ENCODE measurements around the gene ASXL2. TPM values are rescaled to one million over a fixed set of nuclear protein-coding genes. Genes with fewer than 3 reads are reported as not detected.

ASXL2 gene
- total and polyA plus RNA-seq, 2 of the 13 experiments (the other 11 are each of a cell fraction or from before 2014, with no cell fraction given), result 12.1 to 19.2 TPM

DNA sequence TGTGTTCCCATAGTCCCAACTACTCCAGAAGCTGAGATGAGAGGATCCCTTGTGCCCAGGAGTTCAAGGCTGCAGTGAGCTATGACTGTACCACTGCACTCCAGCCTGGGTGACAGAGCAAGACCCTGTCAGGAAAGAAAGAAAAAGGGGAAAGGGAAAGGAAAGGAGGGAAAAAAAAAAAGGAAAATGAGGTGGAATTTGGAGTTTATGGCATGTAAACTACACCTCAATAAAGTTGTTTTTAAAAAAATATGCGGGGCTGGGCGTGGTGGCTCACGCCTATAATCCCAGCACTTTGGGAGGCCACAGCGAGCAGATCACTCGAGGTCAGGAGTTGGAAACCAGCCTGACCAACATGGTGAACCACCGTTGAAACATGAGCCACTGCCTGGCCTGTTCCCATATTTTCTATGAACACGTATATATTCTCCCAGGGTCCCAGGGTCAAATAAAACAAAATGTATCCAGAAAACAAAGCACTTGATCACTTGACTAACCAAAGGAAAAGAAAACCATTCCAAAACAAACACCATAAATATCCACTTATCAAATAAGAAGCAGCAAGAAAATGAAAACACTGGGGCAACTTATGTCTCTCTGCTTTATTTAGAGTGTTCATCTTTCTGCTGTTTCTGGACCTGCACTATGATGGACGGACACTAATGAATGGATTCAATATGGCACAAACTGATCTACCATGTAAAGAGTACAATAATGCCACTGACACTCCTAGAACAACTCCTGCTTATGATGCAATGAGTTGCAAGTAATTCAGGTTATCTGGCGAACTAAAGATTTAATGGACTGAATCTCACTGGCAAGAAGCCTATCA is 56.8 kb downstream of the ASXL2 start:
- CTCF ChIA-PET (ENCODE audit: low intra/inter-chr PET ratio, low total read pairs), result no interaction called here
- Histone ChIP-seq H3K27ac (ENCODE audit: extremely low read length, insufficient read depth, low read length) (no peak overlapping the region), H2AFZ (ENCODE audit: low read length) (no peak overlapping the region), H3K9me3 (ENCODE audit: low read length) (no peaks in the 10 kb centered on the region), H3K79me2 (ENCODE audit: insufficient read depth, low read length) (peaks cover 22% of the 10 kb centered on the region), H4K20me1 (ENCODE audit: insufficient read depth, low read length) (0 out of 2 replicates have a peak, but pooled peaks cover 3% of the 10 kb centered on the region), H3K4me2 (ENCODE audit: low read depth, low read length) (no peak overlapping the region), H3K4me3 (replicated peaks in 1 of 3; ENCODE audit: insufficient read depth in 1 of 3, low read depth in 2 of 3, low read length in 3 of 3) (no peak overlapping the region), H3K9ac (ENCODE audit: insufficient read depth, low read depth, low read length) (no peak overlapping the region), H3K36me3 (replicated peaks in 1 of 2; ENCODE audit: control insufficient read depth in 1 of 2, insufficient read depth in 2 of 2, low read length in 2 of 2) (peaks cover 0 to 18% of the 10 kb centered on the region in 2 experiments; a peak in 2 of 5 replicates), H3K27me3 (ENCODE audit: control insufficient read depth in 1 of 2, insufficient read depth in 2 of 2, low read length in 2 of 2) (no peaks in the 10 kb centered on the region), H3K4me1 (ENCODE audit: insufficient read depth, low read length) (no peaks in the 10 kb centered on the region)
- WGBS (ENCODE audit: low lambda C conversion rate), result 98% methylated on average over 9 of the region's 9 CpGs
- TF ChIP-seq POGK (CRISPR knock-in tag; conservative IDR thresholded peaks at IDR 0.05) (no peak), PATZ1 (CRISPR knock-in tag; IDR thresholded peaks at IDR 0.05) (no peak), CEBPB (IDR thresholded peaks at IDR 0.05; ENCODE audit: borderline replicate concordance, low read depth, low read length) (peak; percentile 42; the same call in 1 of the 2 replicates)
- TF ChIP-seq, protein P1, sequence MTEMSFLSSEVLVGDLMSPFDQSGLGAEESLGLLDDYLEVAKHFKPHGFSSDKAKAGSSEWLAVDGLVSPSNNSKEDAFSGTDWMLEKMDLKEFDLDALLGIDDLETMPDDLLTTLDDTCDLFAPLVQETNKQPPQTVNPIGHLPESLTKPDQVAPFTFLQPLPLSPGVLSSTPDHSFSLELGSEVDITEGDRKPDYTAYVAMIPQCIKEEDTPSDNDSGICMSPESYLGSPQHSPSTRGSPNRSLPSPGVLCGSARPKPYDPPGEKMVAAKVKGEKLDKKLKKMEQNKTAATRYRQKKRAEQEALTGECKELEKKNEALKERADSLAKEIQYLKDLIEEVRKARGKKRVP (CRISPR knock-in tag; IDR thresholded peaks at IDR 0.05), result 0 out of 4 replicates have a peak, but pooled peaks of 1 of the 2 experiments have one; percentile 43
- TF ChIP-seq, protein P2, sequence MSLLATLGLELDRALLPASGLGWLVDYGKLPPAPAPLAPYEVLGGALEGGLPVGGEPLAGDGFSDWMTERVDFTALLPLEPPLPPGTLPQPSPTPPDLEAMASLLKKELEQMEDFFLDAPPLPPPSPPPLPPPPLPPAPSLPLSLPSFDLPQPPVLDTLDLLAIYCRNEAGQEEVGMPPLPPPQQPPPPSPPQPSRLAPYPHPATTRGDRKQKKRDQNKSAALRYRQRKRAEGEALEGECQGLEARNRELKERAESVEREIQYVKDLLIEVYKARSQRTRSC (CRISPR knock-in tag; IDR thresholded peaks at IDR 0.05; ENCODE audit: low read depth), result no peak
- BruUV-seq (replicated peaks), result no TSS peak
- in situ Hi-C loops (cut with HindIII; ENCODE audit: extremely low pct_ligation_motif_present, low pct_unique_long_range_greater_than_20kb) (no loop called here), intact Hi-C loops (cut with micrococcal nuclease; ENCODE audit: unreplicated experiment) (no loop called here)
- DNase-seq (ENCODE audit: low spot score) (no peak), FAIRE-seq (no peak), ATAC-seq (no peak)
- POLR2A ChIA-PET, result no interaction called here
